GM12878 (cell line): ENCODE results near the gene MARCHF11. TPM values are rescaled to one million over a fixed set of nuclear protein-coding genes. Genes with fewer than 3 reads are reported as not detected.

Experiments
- ATAC-seq: fragments of 200-7000 bp; cut with Tn5 transposase; 3 replicates; pipeline ENCODE4 v1.9.1; 2020; ENCODE audit warnings: mild to moderate bottlenecking, moderate library complexity
- BruUV-seq: library from RNA; stranded (reverse); fragments of 400-500 nt; replicated peaks from 2 replicates; lab custom pipeline; 2021; lab: Mats Ljungman, UMichigan
- CTCF ChIA-PET: fragments of 300-600 bp; sonication (Branson Sonifier 250); formaldehyde crosslinking; extraction: SDS; loops from one replicate; lab custom pipeline; 2021; ENCODE audit warnings: inconsistent platforms; lab: Yijun Ruan, JAX
- POLR2A ChIA-PET: fragments of 350-600 bp; formaldehyde crosslinking; extraction: SDS; loops from one replicate; lab custom pipeline; 2021; ENCODE audit warnings: inconsistent platforms; lab: Charles Lee
- RAD21 ChIA-PET: fragments of 300-600 bp; sonication (Branson Sonifier 250); formaldehyde crosslinking; loops from one replicate; lab custom pipeline; 2023; ENCODE audit warnings: antibody characterized with exemption; ENCODE audit not compliant: unreplicated experiment; lab: Charles Lee
- SMC1A ChIA-PET: fragments of 300-600 bp; sonication (Branson Sonifier 250); formaldehyde crosslinking; loops from one replicate; lab custom pipeline; 2023; ENCODE audit not compliant: unreplicated experiment, uncharacterized antibody; lab: Charles Lee
- DNase-seq: peaks from one replicate; pipeline ENCODE4 v3.0.0-alpha.2; 2011; ENCODE audit warnings: low read depth, low spot score
- FAIRE-seq: peaks from 3 replicates; lab custom pipeline; 2011; peaks lifted over from hg19 to GRCh38; lab: Jason Lieb, UNC
- H2AFZ ChIP-seq: 2 replicates; pipeline ENCODE4 v1.6.0; 2011; ENCODE audit warnings: low read depth, low read length, control low read depth; ENCODE audit not compliant: control insufficient read depth
- H3K27ac ChIP-seq: 2 replicates; pipeline ENCODE4 v1.5.1; 2011; ENCODE audit warnings: control low read depth; ENCODE audit not compliant: control insufficient read depth, insufficient read depth
- H3K27me3 ChIP-seq, 2 experiments: replicated peaks in 1 of 2; 2 replicates each; pipeline versions ENCODE4 v1.6.0 to v1.6.1; 2011; ENCODE audit warnings: low read length in 1 of 2; ENCODE audit not compliant: control insufficient read depth in 2 of 2, insufficient read depth in 2 of 2
- H3K36me3 ChIP-seq, 2 experiments: 2 replicates each; pipeline ENCODE4 v1.5.1; 2011; ENCODE audit warnings: low read length in 1 of 2; ENCODE audit not compliant: control insufficient read depth in 2 of 2, insufficient read depth in 2 of 2
- H3K4me1 ChIP-seq: 2 replicates; pipeline ENCODE4 v1.6.1; 2011; ENCODE audit warnings: mild to moderate bottlenecking, low read length, moderate library complexity, mixed read lengths; ENCODE audit not compliant: control insufficient read depth, insufficient read depth
- H3K4me2 ChIP-seq: 2 replicates; pipeline ENCODE4 v1.6.0; 2011; ENCODE audit warnings: control low read depth; ENCODE audit not compliant: control insufficient read depth, insufficient read depth
- H3K4me3 ChIP-seq: fragments of 200-600 bp; sonication (generic); 2 replicates; pipeline ENCODE4 v1.5.1; 2016
- H3K79me2 ChIP-seq: 2 replicates; pipeline ENCODE4 v1.6.0; 2011; ENCODE audit warnings: low read length; ENCODE audit not compliant: control insufficient read depth, insufficient read depth
- H3K9ac ChIP-seq: 2 replicates; pipeline ENCODE4 v1.8.0; 2011; ENCODE audit warnings: low read length, control low read depth, mixed read lengths; ENCODE audit not compliant: control insufficient read depth, insufficient read depth
- H3K9me3 ChIP-seq: replicated peaks from 3 replicates; pipeline ENCODE4 v1.5.1; 2011; ENCODE audit warnings: mild to moderate bottlenecking, low read length; ENCODE audit not compliant: control insufficient read depth, insufficient read depth
- H4K20me1 ChIP-seq: 2 replicates; pipeline ENCODE4 v1.6.0; 2011; ENCODE audit not compliant: control insufficient read depth, insufficient read depth
- BRCA1 ChIP-seq: IDR thresholded peaks from 2 replicates; pipeline ENCODE4 v1.6.1; 2011; ENCODE audit warnings: low read depth, low read length, improper control_type of control experiment
- NFXL1 ChIP-seq: fragments of 450-650 bp; IDR thresholded peaks from 2 replicates; pipeline ENCODE4 v1.6.1; 2017; ENCODE audit warnings: antibody characterized with exemption, mild to moderate bottlenecking, borderline replicate concordance
- REST ChIP-seq: IDR thresholded peaks from 2 replicates; pipeline ENCODE4 v1.6.1; 2012; ENCODE audit warnings: mild to moderate bottlenecking, low read depth, low read length
- SUPT20H ChIP-seq: IDR thresholded peaks from 2 replicates; pipeline ENCODE4 v1.6.1; 2011; ENCODE audit warnings: low read depth, mild to moderate bottlenecking, low read length, moderate library complexity, borderline replicate concordance; ENCODE audit not compliant: control insufficient read depth
- USF1 ChIP-seq: IDR thresholded peaks from 2 replicates; pipeline ENCODE4 v1.6.1; 2011; ENCODE audit warnings: borderline replicate concordance, low read depth, mild to moderate bottlenecking, moderate library complexity, mixed read lengths, low read length; ENCODE audit not compliant: insufficient read depth; ENCODE audit errors: extremely low read length
- WGBS: methylation state at CpG from one replicate; pipeline ENCODE4 v1.1.6; 2016; ENCODE audit warnings: low lambda C conversion rate; ENCODE audit not compliant: insufficient replicate concordance, insufficient coverage; ENCODE audit errors: missing lambda C conversion rate; 5-methylcytosine and 5-hydroxymethylcytosine counted together
- in situ Hi-C: fragments of 300-500 bp; cut with MboI; formaldehyde crosslinking; loops from 9 replicates; pipeline ENCODE4 v1.14.3; 2018; ENCODE audit warnings: mixed read lengths
- intact Hi-C: fragments of 100-400 bp; cut with micrococcal nuclease; formaldehyde crosslinking; loops from one replicate; pipeline ENCODE4 v1.14.2; 2022; ENCODE audit not compliant: unreplicated experiment
- polyA plus RNA-seq, 11 experiments: library from polyadenylated mRNA; depleted of rRNA in 4 of 11; unstranded in 6 of 11; stranded (reverse) in 5 of 11; fragments of >200 nt; fragmentation: Nextera tagmentation in 4 of 11; fragmentation: Illumina TruSeq in 1 of 11; extraction: Ambion mirVana in 4 of 11; extraction: Trizol in 1 of 11; gene quantifications; 1 replicate in 1 of 11; 2 replicates in 10 of 11; pipeline versions ENCODE4 v1.2.1 to v1.2.3, GENCODE V29; 2011 to 2016; ENCODE audit warnings: inconsistent platforms in 2 of 11, missing spikeins in 2 of 11, low read depth in 1 of 11
- total RNA-seq, 4 experiments: library from RNA; depleted of rRNA in 3 of 4; stranded (reverse); fragments of >200 nt in 3 of 4; fragmentation: Illumina TruSeq in 1 of 4; extraction: Trizol in 1 of 4; gene quantifications; 2 replicates each; pipeline versions ENCODE4 v1.2.1 to v1.2.3, GENCODE V29; 2013 to 2021

MARCHF11 gene
- total and polyA plus RNA-seq, 10 of the 15 experiments (the other 5 are each of a cell fraction or from before 2014, with no cell fraction given), result 0.26 TPM; not detected in 9

- no peak for TF ChIP-seq REST
- TF ChIP-seq USF1, result no peak
These were observed 42.4 kb downstream of the MARCHF11 start (continued) for GRCh38 chr5:16137177-16137576.

GRCh38 chr5:16135506-16135905 lies 44.1 kb downstream of the MARCHF11 start:
- no peaks in the 10 kb centered on the region for H3K79me2 ChIP-seq
- TF ChIP-seq SUPT20H (no peak), BRCA1 (no peak), NFXL1 (no peak)
- TF ChIP-seq, all 136 proteins: peak for 0
- in situ Hi-C loops, result no loop called here
- ChIA-PET SMC1A (no interaction called here), POLR2A (no interaction called here), RAD21 (no interaction called here), CTCF (no interaction called here)
- FAIRE-seq, result no peak
- Histone ChIP-seq H3K4me1 (no peaks in the 10 kb centered on the region), H3K27ac (no peak overlapping the region), H4K20me1 (no peaks in the 10 kb centered on the region), H3K9me3 (no peaks in the 10 kb centered on the region), H3K4me3 (no peak overlapping the region), H3K36me3 (no peaks in the 10 kb centered on the region), H3K27me3 (no peaks in the 10 kb centered on the region), H3K4me2 (no peak overlapping the region), H3K9ac (no peak overlapping the region), H2AFZ (no peak overlapping the region)
- ATAC-seq, result no peak
- BruUV-seq, result no TSS peak
- DNase-seq, result no peak
- intact Hi-C loops, result no loop called here
- WGBS, result 76% methylated on average over 2 of the region's 3 CpGs
